GM12872 (cell line): ENCODE results near the gene HOOK2.

Source experiments
- CTCF ChIP-seq: IDR thresholded peaks from 3 replicates; pipeline ENCODE4 v1.5.1; 2011; ENCODE audit warnings: low read depth, mild to moderate bottlenecking, low read length, moderate library complexity; ENCODE audit not compliant: insufficient read depth

Gene HOOK2

GRCh38 chr19:12801466-12802266 is 26.3 kb upstream of the HOOK2 start, which contains the start of the genes PRDX2 and THSD8:
TSS of gene PRDX2 (minus strand) at chr19:12801800. CDS start at chr19:12801261, 539 bp downstream.
TSS of gene THSD8 (plus strand) at chr19:12802069. CDS start at chr19:12802072, 3 bp downstream.
- no peak for TF ChIP-seq CTCF

- no peak for TF ChIP-seq CTCF
These were observed 25.6 kb upstream of the HOOK2 start for GRCh38 chr19:12800923-12801465.

GRCh38 chr19:12800466-12800770 is 25.1 kb upstream of the HOOK2 start:
- no peak for TF ChIP-seq CTCF

GRCh38 chr19:12799742-12800465 is 24.6 kb upstream of the HOOK2 start:
- no peak for TF ChIP-seq CTCF

- no peak for TF ChIP-seq CTCF
These were observed 21.8 kb upstream of the HOOK2 start for GRCh38 chr19:12797141-12797587.

- TF ChIP-seq CTCF = peak; percentile 97
These were observed 21.1 kb upstream of the HOOK2 start for GRCh38 chr19:12796146-12797071.
